WTC11 (cell line): ENCODE data around the gene SNRNP200. TPM values are rescaled to one million over a fixed set of nuclear protein-coding genes. Genes with fewer than 3 reads are reported as not detected.

ENCODE experiments used
- ATAC-seq: fragments of 200-7000 bp; cut with Tn5 transposase; 2 replicates; pipeline ENCODE4 v1.10.0; 2021; ENCODE audit warnings: mild to moderate bottlenecking, moderate library complexity
- CTCF ChIA-PET: fragments of 300-600 bp; sonication (Branson Sonifier 250); formaldehyde crosslinking; loops from one replicate; lab custom pipeline; 2021; ENCODE audit warnings: antibody characterized with exemption; lab: Charles Lee
- POLR2A ChIA-PET: fragments of 350-600 bp; sonication (Branson Sonifier 250); formaldehyde crosslinking; loops from one replicate; lab custom pipeline; 2021; ENCODE audit warnings: antibody characterized with exemption; lab: Charles Lee
- DNase-seq: peaks from one replicate; pipeline ENCODE4 v3.0.0; 2021; ENCODE audit warnings: low spot score
- H3K27ac Mint-ChIP-seq: 2 replicates; pipeline ENCODE4 v1.8.0; 2021; ENCODE audit warnings: mixed read lengths
- H3K27me3 Mint-ChIP-seq: 2 replicates; pipeline ENCODE4 v1.8.0; 2021; ENCODE audit warnings: low read depth, mild to moderate bottlenecking, moderate library complexity, mixed read lengths
- H3K36me3 Mint-ChIP-seq: 2 replicates; pipeline ENCODE4 v1.8.0; 2021; ENCODE audit warnings: mixed read lengths
- H3K4me1 Mint-ChIP-seq: 2 replicates; pipeline ENCODE4 v1.8.0; 2022; ENCODE audit warnings: mixed read lengths
- H3K4me3 Mint-ChIP-seq: 2 replicates; pipeline ENCODE4 v1.8.0; 2021; ENCODE audit warnings: mild to moderate bottlenecking, moderate library complexity, mixed read lengths
- H3K9me3 Mint-ChIP-seq: 2 replicates; pipeline ENCODE4 v1.8.0; 2021; ENCODE audit warnings: mixed read lengths
- CBFB ChIP-seq: sonication (generic); formaldehyde crosslinking; IDR thresholded peaks from 2 replicates; pipeline ENCODE4 v1.8.1; 2022; ENCODE audit warnings: mild to moderate bottlenecking, low read depth, missing genetic modification reagents
- JUN ChIP-seq: sonication (generic); formaldehyde crosslinking; IDR thresholded peaks from 2 replicates; pipeline ENCODE4 v1.8.0; 2023; ENCODE audit warnings: mild to moderate bottlenecking, missing genetic modification reagents
- MYBL2 ChIP-seq: sonication (generic); formaldehyde crosslinking; IDR thresholded peaks from 2 replicates; pipeline ENCODE4 v1.8.1; 2023; ENCODE audit warnings: mild to moderate bottlenecking, moderate library complexity, missing genetic modification reagents
- RORB ChIP-seq: fragments of 250-450 bp; sonication (Bioruptor Pico); IDR thresholded peaks from 2 replicates; pipeline ENCODE4 v1.9.0; 2021; ENCODE audit warnings: mild to moderate bottlenecking
- SMAD3 ChIP-seq: sonication (generic); formaldehyde crosslinking; IDR thresholded peaks from 2 replicates; pipeline ENCODE4 v1.8.0; 2022; ENCODE audit warnings: missing genetic modification reagents, mild to moderate bottlenecking, borderline replicate concordance
- SP1 ChIP-seq: sonication (generic); formaldehyde crosslinking; conservative IDR thresholded peaks from 2 replicates; pipeline ENCODE4 v1.8.1; 2022; ENCODE audit warnings: missing genetic modification reagents
- TP53 ChIP-seq: sonication (generic); formaldehyde crosslinking; IDR thresholded peaks from 2 replicates; pipeline ENCODE4 v1.8.1; 2023; ENCODE audit warnings: mild to moderate bottlenecking, missing genetic modification reagents
- ZNF396 ChIP-seq: fragments of 250-450 bp; sonication (Bioruptor Pico); IDR thresholded peaks from 2 replicates; pipeline ENCODE4 v1.8.0; 2021; ENCODE audit warnings: mild to moderate bottlenecking, moderate library complexity, borderline replicate concordance
- ZNF423 ChIP-seq: fragments of 250-450 bp; sonication (Bioruptor Pico); IDR thresholded peaks from 2 replicates; pipeline ENCODE4 v2.1.2; 2022; ENCODE audit warnings: mild to moderate bottlenecking, moderate library complexity
- ZNF671 ChIP-seq: fragments of 250-450 bp; sonication (Bioruptor Pico); IDR thresholded peaks from 2 replicates; pipeline ENCODE4 v1.8.0; 2021; ENCODE audit warnings: mild to moderate bottlenecking
- total RNA-seq: library from RNA; stranded (reverse); gene quantifications from 3 replicates; pipeline ENCODE4 v1.2.3, GENCODE V29; 2021
- TF ChIP-seq, protein P1 (sequence below): fragments of 250-450 bp; sonication (Bioruptor Pico); IDR thresholded peaks from 2 replicates; pipeline ENCODE4 v1.9.0; 2021; ENCODE audit warnings: moderate library complexity, mild to moderate bottlenecking, inconsistent platforms, borderline replicate concordance
- TF ChIP-seq, protein P2 (sequence below): sonication (generic); formaldehyde crosslinking; IDR thresholded peaks from 2 replicates; pipeline ENCODE4 v1.8.1; 2022; ENCODE audit warnings: low read depth, mild to moderate bottlenecking, moderate library complexity, missing genetic modification reagents, borderline replicate concordance
- TF ChIP-seq, protein P3 (sequence below): sonication (generic); formaldehyde crosslinking; IDR thresholded peaks from 2 replicates; pipeline ENCODE4 v1.8.0; 2022; ENCODE audit warnings: mild to moderate bottlenecking, missing genetic modification reagents
- TF ChIP-seq, protein P4 (sequence below): sonication (generic); formaldehyde crosslinking; IDR thresholded peaks from 2 replicates; pipeline ENCODE4 v1.8.1; 2023; ENCODE audit warnings: mild to moderate bottlenecking, missing genetic modification reagents, moderate library complexity
- TF ChIP-seq, protein P5 (sequence below): sonication (generic); formaldehyde crosslinking; IDR thresholded peaks from 2 replicates; pipeline ENCODE4 v1.8.1; 2023; ENCODE audit warnings: mild to moderate bottlenecking, missing genetic modification reagents, borderline replicate concordance
- TF ChIP-seq, protein P6 (sequence below): fragments of 250-450 bp; sonication (Bioruptor Pico); IDR thresholded peaks from 2 replicates; pipeline ENCODE4 v2.1.2; 2022; ENCODE audit warnings: mild to moderate bottlenecking, moderate library complexity
- TF ChIP-seq, protein P7 (sequence below): sonication (generic); formaldehyde crosslinking; IDR thresholded peaks from 2 replicates; pipeline ENCODE4 v1.8.1; 2023; ENCODE audit warnings: mild to moderate bottlenecking, missing genetic modification reagents, moderate library complexity
- TF ChIP-seq, protein P8 (sequence below): sonication (generic); formaldehyde crosslinking; IDR thresholded peaks from 2 replicates; pipeline ENCODE4 v1.8.0; 2022; ENCODE audit warnings: missing genetic modification reagents
- TF ChIP-seq, protein P9 (sequence below): fragments of 250-450 bp; sonication (Bioruptor Pico); IDR thresholded peaks from 2 replicates; pipeline ENCODE4 v1.9.0; 2021; ENCODE audit warnings: mild to moderate bottlenecking

SNRNP200 gene
- total RNA-seq, 1 experiment from 2014 or later: 226 TPM

DNA sequence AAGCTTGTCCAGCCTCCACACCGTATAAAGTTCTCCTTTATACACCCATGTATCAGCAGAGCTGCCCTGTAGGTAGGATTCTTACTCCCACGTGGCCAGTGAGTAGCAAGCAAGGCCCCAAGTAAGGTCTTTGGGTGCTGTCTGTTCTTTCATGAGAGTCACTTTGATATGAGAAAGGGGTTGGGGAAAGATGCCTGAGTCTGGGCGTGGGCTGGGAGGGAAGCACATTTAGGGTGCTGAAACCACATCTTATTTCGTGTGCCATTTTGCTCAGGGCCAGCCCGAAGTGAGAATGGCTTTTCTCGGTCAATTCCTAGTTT, 19.3 kb upstream of the SNRNP200 start:
- ATAC-seq (no peak), DNase-seq (no peak)
- Mint-ChIP-seq H3K9me3 (no peaks in the 10 kb centered on the region), H3K4me1 (peaks cover 24% of the 10 kb centered on the region), H3K4me3 (peak overlapping the region; percentile 88), H3K27me3 (peaks cover 57% of the 10 kb centered on the region), H3K27ac (no peak overlapping the region), H3K36me3 (peaks cover 21% of the 10 kb centered on the region)
- POLR2A ChIA-PET: interaction anchor here (1.6 kb wide), 1 partner anchor 11 kb away, joined by 7 read pairs; the partner anchor contains the start of gene NCAPH
- CTCF ChIA-PET: interaction anchor here (0.6 to 1.6 kb wide), 8 partner anchors 9 to 229 kb away, joined by 3 to 6 read pairs (median 3); partner anchors contain the start of genes ASTL and SNRNP200
- TF ChIP-seq SP1 (CRISPR knock-in tag): no peak

DNA sequence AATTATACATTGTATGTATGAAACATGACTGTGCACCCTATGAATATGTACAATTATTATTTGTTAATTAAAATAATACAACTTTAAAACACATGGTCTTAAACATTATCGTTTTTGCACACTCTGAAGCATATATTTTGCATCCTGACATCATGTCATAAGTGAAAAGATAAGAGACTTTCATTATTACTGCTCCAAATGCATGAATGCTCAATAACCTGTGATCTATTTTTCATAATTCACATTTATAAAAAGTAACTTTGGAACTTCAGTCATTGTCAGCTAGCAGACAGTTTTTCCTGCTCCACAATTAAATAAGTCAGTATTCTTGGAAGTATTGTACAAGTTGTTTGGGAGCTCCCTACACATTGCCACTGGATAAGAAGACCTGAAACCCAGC, 18.5 kb upstream of the SNRNP200 start:
- Mint-ChIP-seq H3K27ac (no peak overlapping the region), H3K4me3 (no peak overlapping the region), H3K9me3 (no peaks in the 10 kb centered on the region), H3K36me3 (peaks cover 21% of the 10 kb centered on the region), H3K27me3 (peaks cover 64% of the 10 kb centered on the region), H3K4me1 (peaks cover 24% of the 10 kb centered on the region)
- TF ChIP-seq ZNF671 (CRISPR knock-in tag): no peak
- no peak for TF ChIP-seq TP53
- TF ChIP-seq JUN (CRISPR knock-in tag): no peak
- TF ChIP-seq CBFB (CRISPR knock-in tag): no peak
- TF ChIP-seq, protein P1, sequence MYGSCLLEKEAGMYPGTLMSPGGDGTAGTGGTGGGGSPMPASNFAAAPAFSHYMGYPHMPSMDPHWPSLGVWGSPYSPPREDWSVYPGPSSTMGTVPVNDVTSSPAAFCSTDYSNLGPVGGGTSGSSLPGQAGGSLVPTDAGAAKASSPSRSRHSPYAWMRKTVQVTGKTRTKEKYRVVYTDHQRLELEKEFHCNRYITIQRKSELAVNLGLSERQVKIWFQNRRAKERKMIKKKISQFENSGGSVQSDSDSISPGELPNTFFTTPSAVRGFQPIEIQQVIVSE (CRISPR knock-in tag): no peak
- TF ChIP-seq, protein P2, sequence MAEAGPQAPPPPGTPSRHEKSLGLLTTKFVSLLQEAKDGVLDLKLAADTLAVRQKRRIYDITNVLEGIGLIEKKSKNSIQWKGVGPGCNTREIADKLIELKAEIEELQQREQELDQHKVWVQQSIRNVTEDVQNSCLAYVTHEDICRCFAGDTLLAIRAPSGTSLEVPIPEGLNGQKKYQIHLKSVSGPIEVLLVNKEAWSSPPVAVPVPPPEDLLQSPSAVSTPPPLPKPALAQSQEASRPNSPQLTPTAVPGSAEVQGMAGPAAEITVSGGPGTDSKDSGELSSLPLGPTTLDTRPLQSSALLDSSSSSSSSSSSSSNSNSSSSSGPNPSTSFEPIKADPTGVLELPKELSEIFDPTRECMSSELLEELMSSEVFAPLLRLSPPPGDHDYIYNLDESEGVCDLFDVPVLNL: no peak
- TF ChIP-seq, protein P3, sequence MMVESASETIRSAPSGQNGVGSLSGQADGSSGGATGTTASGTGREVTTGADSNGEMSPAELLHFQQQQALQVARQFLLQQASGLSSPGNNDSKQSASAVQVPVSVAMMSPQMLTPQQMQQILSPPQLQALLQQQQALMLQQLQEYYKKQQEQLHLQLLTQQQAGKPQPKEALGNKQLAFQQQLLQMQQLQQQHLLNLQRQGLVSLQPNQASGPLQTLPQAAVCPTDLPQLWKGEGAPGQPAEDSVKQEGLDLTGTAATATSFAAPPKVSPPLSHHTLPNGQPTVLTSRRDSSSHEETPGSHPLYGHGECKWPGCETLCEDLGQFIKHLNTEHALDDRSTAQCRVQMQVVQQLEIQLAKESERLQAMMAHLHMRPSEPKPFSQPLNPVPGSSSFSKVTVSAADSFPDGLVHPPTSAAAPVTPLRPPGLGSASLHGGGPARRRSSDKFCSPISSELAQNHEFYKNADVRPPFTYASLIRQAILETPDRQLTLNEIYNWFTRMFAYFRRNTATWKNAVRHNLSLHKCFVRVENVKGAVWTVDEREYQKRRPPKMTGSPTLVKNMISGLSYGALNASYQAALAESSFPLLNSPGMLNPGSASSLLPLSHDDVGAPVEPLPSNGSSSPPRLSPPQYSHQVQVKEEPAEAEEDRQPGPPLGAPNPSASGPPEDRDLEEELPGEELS (CRISPR knock-in tag): no peak
- TF ChIP-seq, protein P4, sequence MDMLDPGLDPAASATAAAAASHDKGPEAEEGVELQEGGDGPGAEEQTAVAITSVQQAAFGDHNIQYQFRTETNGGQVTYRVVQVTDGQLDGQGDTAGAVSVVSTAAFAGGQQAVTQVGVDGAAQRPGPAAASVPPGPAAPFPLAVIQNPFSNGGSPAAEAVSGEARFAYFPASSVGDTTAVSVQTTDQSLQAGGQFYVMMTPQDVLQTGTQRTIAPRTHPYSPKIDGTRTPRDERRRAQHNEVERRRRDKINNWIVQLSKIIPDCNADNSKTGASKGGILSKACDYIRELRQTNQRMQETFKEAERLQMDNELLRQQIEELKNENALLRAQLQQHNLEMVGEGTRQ (CRISPR knock-in tag): no peak
- no peak for TF ChIP-seq SMAD3 (CRISPR knock-in tag)
- TF ChIP-seq, protein P5, sequence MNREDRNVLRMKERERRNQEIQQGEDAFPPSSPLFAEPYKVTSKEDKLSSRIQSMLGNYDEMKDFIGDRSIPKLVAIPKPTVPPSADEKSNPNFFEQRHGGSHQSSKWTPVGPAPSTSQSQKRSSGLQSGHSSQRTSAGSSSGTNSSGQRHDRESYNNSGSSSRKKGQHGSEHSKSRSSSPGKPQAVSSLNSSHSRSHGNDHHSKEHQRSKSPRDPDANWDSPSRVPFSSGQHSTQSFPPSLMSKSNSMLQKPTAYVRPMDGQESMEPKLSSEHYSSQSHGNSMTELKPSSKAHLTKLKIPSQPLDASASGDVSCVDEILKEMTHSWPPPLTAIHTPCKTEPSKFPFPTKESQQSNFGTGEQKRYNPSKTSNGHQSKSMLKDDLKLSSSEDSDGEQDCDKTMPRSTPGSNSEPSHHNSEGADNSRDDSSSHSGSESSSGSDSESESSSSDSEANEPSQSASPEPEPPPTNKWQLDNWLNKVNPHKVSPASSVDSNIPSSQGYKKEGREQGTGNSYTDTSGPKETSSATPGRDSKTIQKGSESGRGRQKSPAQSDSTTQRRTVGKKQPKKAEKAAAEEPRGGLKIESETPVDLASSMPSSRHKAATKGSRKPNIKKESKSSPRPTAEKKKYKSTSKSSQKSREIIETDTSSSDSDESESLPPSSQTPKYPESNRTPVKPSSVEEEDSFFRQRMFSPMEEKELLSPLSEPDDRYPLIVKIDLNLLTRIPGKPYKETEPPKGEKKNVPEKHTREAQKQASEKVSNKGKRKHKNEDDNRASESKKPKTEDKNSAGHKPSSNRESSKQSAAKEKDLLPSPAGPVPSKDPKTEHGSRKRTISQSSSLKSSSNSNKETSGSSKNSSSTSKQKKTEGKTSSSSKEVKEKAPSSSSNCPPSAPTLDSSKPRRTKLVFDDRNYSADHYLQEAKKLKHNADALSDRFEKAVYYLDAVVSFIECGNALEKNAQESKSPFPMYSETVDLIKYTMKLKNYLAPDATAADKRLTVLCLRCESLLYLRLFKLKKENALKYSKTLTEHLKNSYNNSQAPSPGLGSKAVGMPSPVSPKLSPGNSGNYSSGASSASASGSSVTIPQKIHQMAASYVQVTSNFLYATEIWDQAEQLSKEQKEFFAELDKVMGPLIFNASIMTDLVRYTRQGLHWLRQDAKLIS (CRISPR knock-in tag): no peak
- TF ChIP-seq, protein P6, sequence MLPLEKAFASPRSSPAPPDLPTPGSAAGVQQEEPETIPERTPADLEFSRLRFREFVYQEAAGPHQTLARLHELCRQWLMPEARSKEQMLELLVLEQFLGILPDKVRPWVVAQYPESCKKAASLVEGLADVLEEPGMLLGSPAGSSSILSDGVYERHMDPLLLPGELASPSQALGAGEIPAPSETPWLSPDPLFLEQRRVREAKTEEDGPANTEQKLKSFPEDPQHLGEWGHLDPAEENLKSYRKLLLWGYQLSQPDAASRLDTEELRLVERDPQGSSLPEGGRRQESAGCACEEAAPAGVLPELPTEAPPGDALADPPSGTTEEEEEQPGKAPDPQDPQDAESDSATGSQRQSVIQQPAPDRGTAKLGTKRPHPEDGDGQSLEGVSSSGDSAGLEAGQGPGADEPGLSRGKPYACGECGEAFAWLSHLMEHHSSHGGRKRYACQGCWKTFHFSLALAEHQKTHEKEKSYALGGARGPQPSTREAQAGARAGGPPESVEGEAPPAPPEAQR: no peak
- TF ChIP-seq, protein P7, sequence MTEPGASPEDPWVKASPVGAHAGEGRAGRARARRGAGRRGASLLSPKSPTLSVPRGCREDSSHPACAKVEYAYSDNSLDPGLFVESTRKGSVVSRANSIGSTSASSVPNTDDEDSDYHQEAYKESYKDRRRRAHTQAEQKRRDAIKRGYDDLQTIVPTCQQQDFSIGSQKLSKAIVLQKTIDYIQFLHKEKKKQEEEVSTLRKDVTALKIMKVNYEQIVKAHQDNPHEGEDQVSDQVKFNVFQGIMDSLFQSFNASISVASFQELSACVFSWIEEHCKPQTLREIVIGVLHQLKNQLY (CRISPR knock-in tag): no peak
- TF ChIP-seq RORB (CRISPR knock-in tag): no peak
- TF ChIP-seq, protein P8, sequence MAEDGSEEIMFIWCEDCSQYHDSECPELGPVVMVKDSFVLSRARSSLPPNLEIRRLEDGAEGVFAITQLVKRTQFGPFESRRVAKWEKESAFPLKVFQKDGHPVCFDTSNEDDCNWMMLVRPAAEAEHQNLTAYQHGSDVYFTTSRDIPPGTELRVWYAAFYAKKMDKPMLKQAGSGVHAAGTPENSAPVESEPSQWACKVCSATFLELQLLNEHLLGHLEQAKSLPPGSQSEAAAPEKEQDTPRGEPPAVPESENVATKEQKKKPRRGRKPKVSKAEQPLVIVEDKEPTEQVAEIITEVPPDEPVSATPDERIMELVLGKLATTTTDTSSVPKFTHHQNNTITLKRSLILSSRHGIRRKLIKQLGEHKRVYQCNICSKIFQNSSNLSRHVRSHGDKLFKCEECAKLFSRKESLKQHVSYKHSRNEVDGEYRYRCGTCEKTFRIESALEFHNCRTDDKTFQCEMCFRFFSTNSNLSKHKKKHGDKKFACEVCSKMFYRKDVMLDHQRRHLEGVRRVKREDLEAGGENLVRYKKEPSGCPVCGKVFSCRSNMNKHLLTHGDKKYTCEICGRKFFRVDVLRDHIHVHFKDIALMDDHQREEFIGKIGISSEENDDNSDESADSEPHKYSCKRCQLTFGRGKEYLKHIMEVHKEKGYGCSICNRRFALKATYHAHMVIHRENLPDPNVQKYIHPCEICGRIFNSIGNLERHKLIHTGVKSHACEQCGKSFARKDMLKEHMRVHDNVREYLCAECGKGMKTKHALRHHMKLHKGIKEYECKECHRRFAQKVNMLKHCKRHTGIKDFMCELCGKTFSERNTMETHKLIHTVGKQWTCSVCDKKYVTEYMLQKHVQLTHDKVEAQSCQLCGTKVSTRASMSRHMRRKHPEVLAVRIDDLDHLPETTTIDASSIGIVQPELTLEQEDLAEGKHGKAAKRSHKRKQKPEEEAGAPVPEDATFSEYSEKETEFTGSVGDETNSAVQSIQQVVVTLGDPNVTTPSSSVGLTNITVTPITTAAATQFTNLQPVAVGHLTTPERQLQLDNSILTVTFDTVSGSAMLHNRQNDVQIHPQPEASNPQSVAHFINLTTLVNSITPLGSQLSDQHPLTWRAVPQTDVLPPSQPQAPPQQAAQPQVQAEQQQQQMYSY (CRISPR knock-in tag): no peak
- no peak for TF ChIP-seq MYBL2
- no peak for TF ChIP-seq ZNF423
- TF ChIP-seq, protein P9, sequence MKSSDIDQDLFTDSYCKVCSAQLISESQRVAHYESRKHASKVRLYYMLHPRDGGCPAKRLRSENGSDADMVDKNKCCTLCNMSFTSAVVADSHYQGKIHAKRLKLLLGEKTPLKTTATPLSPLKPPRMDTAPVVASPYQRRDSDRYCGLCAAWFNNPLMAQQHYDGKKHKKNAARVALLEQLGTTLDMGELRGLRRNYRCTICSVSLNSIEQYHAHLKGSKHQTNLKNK (CRISPR knock-in tag): no peak
- no peak for TF ChIP-seq SP1 (CRISPR knock-in tag)
- TF ChIP-seq ZNF396 (CRISPR knock-in tag): no peak
- POLR2A ChIA-PET: no interaction called here
- CTCF ChIA-PET: interaction anchor here (1.6 kb wide), 1 partner anchor 230 kb away, joined by 6 read pairs; no protein-coding TSS in a partner anchor
- DNase-seq (no peak), ATAC-seq (no peak)
